GM18517 (cell line): Measurements from ENCODE around the gene LINGO4.

ENCODE experiments used
- ATAC-seq: cut with Tn5 transposase; IDR thresholded peaks from one replicate; pipeline ENCODE4 v1.9.1; 2021; ENCODE audit warnings: mild to moderate bottlenecking, moderate library complexity; ENCODE audit not compliant: unreplicated experiment

Gene LINGO4

DNA sequence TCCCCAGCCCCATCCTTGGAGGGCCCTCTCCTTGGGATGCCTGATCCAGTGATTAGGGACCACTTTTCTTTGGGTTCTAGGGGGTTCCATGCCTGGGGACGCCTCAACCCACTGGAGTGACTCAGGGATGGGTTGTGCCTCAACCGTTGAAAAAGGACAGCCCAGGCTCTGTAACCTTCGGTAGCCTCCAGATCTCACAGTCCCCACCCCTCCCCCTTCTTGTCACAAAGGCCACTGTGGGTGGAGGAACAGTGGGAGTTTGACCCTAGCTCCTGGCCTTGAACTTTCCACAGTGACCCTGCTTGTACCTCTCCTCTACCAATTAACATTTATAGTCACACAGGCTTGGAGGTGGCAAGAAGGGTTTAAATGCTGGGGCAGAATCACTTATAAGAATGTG, 29.0 kb upstream of the LINGO4 start:
- ATAC-seq, result no peak

DNA sequence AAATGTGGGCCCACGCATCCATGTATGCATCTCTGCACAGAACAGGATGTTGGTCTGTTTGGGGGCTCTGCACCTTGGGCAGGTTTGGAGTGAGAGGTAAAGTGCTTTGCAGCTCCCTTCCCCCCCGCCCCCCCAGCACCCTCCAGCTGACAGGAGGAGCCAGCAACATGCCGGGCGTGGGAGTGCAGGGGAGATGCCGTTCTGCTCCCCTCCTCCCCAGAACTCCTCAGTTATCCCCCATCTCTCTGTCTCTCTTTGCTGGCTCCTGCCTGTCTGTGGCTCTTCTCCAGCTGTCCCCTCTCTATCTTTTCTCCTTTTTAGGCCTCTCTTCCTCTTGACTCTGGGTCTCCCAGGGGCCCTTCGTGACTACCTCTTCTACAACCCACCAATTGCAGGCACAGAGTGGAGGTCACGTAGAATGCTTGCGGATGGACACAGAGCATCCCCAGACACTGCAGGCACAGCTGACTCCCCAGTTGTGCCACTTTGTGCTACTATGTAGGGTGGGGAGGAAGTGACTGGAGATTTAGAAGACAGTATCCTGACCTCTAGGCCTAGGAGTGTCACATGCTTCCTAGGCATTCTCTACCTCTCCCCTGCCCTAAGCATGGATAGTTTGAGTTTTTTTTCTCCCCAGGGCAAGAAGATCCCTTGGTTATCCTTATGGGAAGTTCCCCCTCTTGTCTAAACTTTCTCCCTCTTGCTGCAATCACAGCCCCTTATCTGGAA, 28.1 kb upstream of the LINGO4 start:
- no peak for ATAC-seq

DNA sequence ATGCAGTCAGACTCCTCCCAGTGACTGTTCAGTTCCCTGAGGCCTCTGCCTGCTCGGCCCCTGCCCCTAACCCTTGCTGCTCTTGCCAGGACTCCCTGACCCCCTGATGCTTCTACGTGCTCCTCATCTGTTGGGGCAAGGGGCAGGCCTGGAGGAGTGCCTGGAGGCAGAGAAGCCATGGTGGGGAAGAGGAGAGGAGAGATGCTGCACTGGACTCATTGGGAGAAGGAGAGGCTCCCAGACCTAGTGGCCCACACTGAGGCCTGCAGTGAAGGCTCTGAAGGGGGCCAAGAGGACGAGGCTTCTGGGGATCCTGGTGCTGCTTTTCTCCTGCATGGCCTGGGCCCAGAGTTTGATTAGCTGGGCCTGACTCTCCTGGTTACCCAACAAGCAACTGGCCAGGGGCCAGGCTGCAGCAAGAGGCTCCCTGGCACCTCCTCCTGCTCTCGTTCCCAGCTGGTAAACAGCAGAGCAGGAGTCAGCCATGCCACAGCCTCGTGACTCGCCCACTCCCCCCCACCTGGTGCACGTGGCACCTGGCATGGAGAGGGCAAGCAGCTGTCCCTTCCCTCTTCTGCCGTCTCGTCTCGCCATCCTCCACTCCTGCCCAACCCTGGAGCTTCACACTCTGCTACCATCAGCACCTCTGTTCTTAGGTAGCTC, 27.2 kb upstream of the LINGO4 start:
- ATAC-seq, result no peak

DNA sequence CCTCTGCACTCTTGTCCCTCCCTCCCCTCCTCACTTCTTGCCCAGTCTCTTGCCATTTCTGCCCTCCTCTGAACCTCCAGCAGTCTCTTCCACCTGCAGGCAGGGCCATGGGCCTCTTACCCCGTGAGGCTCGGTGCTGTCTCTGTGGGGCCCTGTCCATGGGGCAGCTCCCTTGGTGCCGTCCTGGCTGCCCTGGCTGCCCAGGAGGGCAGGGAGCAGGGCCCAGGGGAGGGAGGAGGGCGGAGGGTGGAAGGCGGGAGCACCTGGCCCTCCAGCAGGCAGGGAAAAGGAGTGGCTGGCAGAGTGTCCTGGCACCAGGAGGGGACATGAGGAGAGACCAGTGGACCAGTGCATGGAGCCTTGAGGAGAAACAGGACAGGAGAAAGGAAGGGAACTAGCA, 26.4 kb upstream of the LINGO4 start, which contains the start of gene RORC:
RORC (minus strand) TSS at position 198 of the 400 bp plus-strand sequence; CDS start at position 160, 38 bp downstream.
- ATAC-seq, result no peak

DNA sequence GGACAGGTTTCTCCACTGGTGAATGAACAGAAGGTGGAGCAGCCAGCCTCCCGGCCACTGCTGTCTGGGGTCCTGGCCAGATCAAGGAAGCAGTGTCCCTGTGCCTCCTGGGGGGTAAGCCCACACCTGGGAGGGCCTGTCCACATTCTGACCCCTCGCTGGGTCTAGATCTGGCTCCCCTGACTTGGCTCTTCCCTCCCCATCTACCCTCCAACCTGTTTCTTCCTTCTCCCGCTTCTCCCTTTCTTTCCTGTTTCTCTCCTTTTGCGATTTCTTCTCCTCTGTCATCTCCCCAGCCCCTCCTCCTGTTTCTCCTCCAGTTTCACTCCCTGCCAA, 26.0 kb upstream of the LINGO4 start:
- ATAC-seq, result no peak

DNA sequence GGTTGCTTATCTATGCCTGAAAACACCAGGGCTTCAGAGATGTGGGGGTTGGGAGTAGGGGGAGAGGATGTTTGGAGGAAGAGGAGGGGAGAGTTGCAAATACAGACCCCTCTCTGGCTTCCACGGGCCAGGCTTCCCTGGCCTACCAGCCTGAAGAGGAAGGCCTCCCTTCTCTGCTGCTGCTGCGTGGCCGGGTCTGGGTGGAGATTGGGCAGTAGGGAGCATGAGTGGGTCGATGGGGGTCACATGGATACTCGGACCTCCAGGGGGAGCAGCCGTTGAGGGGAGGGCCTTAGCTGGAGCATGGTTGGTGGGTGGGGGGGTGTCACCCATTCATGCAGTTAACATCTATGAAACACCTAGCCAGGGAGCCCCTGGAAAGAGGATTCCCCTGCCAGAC, 24.8 kb upstream of the LINGO4 start:
- ATAC-seq, result no peak

DNA sequence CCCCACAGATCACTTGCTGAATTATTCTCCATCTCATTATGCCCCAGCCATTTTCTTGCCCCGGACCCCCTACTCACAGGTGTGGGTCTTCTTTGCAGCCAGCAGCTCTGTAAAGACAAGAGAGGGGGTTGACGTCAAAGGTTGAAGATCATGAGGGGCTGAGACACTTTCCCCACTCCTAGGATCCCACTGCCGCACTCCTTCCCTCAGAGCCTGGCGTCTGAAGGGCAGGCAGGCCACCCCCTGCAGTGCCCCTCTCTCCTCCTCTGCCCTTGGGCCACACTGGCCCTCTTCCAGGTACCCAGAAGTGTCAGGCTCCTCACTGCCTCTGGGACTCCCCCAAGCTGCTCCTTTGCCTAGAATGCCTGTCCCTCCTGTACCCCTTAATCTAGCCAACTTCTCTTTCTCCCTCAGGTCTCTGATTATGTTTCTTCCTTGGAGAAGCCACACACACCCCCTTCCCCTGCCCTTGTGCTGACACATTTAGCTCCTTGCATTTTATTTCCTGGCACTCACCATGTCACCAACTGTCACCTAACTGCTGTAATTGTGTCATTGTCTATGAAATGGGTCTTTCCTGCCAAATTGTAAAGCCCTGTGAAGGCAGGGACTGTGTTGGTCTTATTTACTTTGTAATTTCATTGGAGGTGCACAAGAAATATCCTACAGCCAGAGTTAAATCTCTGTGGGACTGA, 24.3 kb upstream of the LINGO4 start:
- no peak for ATAC-seq

DNA sequence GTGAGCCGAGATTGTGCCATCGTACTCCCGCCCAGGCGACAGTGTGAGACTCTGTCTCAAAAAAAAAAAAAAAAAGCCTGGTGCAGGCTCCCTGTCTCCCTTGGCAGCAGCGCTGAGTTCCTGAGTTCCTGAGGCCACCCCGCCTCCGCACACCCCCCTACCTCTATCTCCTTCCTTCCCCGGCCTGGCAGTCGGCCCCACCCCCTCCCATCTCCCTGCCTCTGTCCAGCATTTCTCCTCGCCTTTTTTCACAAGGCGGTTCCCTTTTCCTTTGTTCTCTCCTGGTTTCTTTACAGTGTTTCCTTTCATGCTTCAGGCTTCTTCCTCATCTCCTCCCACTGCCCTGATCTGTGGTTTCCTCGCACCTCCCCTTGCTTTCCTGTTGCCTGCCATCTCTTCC, 23.7 kb upstream of the LINGO4 start:
- ATAC-seq, result no peak

DNA sequence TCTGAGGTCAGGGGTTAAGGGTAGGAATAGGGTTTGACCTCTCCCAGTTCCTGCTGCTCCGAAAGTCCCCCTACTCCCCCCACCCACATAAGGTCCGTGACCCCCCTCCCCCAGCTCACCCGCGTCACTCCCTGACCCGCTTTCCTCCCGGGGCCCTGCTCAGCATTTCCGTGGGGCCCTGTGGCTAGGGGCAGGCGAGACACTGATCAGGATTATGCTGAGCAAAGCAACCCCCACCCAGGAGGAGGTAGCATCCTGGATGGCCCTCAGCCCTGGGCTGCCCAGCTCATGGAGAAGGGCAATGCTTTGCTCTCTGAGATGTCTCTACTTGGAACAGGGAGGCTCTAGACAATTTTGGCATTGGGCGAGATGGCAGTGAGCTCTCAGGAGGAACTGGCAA, 22.6 kb upstream of the LINGO4 start:
- no peak for ATAC-seq

DNA sequence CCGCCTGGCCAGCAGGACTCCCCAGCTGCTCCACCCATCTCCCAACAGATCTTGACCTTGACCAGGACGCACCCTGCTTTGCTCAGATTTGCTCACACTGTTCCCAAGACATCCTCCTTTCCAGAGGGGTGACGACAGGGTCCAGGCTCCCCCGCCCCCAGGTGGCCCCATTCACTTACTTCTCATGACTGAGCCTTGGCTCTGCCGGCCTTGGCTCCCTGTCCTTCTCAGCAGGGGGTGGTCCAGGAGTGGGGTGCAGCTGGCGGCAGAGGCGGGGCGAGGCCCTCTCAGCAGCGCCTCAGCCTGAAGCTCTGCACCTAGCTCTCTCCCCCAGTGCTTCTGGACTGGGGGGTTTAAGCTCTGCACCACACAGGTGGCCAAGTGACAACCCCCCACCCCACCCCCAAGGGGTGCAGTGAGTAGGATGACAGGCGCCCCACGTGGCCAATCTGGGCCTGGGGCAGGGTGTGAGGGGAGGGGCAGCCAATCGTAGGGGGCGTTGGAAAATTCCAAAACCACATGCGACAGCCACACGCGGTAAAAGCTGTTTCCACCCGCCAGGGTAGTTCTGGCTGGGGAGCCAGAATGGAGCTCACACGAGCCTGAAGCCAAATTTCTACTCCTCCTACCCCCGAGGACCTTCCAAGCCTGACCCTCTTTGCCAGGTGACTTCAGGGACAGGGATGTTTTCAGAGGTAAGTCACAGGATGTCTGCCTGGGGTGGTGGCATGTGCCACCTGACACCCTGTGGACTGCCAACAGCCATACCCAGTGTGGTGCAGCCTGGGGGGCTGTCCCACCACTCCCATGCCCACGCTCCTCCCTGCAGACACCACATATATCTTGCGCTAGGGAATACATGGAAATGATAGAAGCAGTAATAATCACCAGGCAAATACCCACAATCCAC, 20.8 kb upstream of the LINGO4 start:
- no peak for ATAC-seq

DNA sequence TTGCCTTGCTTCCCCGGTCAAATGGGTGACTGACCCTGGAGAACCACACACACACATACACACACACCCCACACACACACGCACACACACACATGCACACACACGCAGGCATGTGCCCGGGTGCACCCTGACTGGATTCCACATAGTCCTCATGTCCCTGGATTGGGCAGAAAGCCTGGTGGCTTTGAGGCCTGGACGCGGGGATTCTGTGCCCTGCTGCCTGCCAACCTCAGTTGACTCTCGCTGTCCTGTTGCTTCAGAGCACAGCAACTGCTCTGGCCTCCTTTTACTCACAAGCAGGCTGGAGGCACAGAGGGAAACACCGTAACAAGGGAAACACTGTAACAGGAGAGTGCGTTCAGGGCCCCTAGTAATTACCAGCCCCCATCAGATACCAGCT, 20.0 kb upstream of the LINGO4 start:
- no peak for ATAC-seq

DNA sequence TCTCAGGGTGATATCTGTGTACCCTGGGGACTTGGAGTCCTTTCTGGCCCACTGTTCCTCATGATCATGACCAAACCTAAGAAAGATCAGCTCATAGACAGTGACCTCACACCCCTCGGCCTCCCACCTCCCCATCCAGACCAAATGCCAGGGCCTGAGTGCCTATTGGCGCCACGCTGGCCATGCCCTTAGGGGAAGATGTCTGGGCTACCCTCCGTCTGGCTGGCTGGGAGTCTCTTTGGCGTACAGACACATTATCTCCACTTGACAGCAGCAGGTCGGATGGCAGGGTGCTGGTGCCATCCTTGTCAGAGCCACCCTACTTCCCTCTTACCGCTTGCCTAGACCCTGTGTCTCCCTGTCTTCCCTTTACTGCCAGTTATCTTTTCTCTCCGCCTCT, 18.0 kb upstream of the LINGO4 start:
- ATAC-seq, result no peak

DNA sequence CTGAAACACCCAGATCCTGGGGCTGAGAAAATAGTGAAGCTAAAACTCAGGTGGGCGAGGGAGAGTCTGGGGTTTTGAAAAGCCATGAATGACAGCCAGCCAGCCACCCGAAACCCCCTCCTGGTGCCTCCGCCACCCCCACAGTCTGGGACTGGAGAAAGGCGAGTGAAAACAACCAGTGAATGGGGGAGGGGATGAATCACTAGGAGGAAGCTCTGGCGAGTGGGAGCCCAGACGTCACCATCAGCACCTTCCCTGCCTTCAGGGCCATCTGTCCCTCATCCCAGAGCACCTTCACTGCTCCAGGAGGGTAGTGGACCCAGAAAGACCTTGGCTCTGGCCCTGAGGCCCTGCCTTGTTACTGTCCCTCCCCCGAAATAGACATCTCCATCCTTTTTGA, 17.2 kb upstream of the LINGO4 start:
- no peak for ATAC-seq

DNA sequence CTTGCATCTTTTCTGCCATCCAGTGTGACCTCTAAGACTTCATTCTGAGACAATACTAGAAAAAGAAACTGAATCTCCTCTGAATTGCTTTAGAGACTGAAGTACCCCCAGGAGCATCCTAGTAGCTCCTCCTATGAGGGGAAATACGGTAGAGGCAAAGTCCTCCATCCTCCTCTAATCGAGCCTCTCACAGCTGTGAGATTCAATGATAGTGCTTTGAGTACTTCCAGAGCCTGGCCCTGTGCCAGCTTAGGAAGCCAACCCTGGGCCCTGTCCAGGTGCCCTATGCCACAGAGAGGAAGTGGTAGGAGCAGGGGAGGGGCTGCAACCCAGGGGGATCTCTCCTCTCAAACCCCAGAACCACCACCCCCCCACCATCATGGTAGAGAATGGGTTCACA, 15.7 kb upstream of the LINGO4 start:
- ATAC-seq, result no peak

DNA sequence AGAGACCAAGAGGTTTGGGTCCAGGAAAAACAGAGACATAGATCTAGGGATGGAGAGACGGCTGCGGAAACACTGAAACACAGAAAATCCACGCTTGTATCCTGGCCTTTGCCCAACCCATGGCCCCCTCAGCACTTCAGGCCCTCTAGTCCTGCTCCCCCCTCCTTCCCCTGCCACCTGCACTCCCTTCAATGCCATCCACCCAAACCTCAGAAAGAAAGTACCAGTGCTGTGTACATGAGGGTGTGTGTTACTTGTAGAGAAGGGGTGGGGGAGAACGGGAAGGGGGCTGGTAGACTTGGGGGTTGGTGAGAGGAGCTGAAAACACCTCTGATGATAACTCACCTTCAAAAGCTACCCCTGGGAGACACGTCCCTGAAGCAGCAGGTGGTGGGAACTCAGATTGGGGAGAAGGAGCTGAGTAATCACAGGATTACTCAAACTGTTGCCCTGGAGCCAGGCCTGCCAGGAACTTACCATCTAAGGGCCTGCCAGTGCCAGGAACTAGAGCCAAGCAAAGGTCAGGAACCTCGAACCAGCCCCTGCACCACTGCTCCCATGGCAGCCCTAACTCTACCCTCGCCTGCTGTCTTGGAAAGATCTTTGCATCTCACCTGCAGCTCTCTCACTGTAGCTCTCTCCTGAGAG, 14.9 kb upstream of the LINGO4 start:
- no peak for ATAC-seq

DNA sequence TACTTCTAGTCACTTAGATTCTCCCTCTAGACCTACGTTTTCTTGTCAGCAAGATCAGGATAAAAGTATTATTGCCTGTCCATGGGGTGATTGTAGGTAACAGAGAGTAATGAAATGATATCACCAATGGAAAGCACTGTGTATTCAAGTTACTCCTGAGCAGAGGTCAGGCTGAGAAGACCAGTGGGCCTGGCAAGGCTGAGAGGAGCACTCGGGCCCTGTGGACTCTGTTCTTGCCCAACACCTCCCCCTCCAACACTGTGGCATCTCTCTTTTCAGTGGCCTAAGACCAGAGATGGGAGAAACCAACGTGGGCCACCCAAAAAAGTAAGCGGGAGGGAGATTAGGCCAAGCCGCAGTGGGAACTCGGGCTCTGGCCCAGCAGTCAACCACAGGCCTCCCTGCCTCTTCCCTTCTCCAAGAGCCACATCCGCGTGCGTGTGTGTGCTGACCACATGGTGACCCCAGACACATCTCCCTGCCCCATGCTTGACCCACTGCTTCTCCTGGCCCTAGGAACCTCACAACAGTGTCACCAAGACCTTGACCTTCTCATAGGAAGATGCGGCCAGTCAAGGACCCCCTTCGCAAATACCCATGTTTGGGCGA, 14.1 kb upstream of the LINGO4 start:
- ATAC-seq, result no peak

DNA sequence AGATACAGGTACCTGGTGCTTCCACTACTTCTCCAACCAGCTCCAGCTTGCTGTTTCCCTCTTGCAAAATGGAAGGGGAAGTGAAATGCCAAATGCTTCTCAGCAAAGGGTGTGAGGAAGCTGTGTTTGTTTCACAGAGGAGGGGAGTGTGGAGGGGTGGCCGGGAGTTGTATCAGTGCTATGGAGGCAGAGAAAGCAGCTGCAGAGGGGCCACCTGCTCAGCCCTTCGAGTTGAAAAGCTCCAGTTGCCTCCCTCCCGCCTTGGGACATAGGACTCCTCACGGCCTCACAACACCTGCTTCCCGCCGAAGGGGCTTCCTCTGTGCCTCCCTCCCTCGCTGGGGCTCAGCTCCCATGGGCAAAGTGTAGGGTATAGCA, 12.1 kb upstream of the LINGO4 start:
- no peak for ATAC-seq

DNA sequence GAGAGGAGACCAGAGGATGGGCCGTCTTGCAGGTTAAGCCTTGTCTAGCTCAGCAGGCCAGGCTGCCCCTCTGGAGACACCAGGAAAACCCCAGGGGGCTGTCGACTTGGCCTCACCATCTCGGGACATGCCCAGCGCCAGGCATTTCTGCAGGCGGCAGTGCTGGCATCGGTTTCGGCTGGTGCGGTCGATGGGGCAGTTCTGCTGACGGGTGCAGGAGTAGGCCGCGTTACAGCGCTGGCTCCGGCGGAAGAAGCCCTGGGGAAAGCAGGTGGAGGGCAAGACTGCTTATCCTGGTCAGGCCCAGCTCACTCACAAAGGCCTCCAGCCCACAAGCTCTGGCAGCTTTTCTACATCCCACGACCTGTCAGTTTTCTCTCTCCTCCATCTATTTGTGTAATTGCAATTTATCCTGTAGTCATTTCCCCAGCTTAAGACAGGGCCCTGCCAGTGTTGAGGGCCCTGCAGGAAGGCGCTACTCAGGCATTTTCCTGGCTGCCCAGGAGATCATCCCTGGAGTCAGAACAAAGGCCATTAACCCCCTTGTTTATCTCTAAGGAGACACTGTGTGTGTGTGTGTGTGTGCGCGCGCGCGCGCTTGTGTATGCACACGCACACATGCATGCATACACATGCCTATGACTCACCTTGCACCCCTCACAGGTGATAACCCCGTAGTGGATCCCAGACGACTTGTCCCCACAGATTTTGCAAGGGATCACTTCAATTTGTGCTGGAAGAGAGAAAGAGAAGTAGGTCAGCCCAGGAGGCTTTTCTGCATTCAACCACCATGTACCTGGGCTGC, 11.5 kb upstream of the LINGO4 start:
- no peak for ATAC-seq

DNA sequence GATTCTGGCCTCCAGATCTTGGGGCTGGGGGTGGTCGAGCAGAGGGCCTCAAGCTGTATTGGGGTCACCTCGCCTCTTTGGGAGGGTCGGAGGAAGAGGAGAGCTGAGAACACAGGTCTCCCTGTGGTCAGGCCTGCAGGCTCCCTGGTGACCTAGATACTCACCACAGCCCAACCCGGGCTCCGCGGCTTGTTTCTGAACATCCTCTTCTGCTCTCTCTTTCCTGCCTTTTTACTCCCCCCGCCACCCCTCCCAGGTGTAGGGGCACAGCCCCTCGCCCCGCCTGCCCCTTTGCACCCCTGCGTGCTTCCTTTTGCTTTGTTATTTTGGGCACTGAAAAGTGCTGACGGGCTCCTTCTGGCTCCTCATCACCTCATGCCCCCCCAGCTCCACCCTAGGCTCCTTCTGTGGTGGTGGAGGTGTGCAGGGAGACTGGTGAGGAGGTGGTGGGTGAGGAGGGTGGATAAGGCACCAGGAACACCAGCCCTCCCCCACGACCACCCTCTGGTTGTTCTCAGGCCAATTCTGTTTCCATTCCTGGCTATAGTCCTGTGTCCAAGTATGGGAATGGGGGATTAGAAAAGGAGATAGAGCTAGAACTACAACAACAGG, 10.6 kb upstream of the LINGO4 start:
- ATAC-seq, result no peak
